T1000 (cell line): ENCODE results near the gene FRMD7.
"Not testable (repeated sequence)": the region's sequence is repeated elsewhere in the genome, so short reads cannot be mapped to it uniquely, and the experiment has no call there.

Experiments used
- DNase-seq: peaks from one replicate; lab custom pipeline; 2025; ENCODE audit warnings: mixed read lengths; lab: John Stamatoyannopoulos, UW

FRMD7 gene

DNA sequence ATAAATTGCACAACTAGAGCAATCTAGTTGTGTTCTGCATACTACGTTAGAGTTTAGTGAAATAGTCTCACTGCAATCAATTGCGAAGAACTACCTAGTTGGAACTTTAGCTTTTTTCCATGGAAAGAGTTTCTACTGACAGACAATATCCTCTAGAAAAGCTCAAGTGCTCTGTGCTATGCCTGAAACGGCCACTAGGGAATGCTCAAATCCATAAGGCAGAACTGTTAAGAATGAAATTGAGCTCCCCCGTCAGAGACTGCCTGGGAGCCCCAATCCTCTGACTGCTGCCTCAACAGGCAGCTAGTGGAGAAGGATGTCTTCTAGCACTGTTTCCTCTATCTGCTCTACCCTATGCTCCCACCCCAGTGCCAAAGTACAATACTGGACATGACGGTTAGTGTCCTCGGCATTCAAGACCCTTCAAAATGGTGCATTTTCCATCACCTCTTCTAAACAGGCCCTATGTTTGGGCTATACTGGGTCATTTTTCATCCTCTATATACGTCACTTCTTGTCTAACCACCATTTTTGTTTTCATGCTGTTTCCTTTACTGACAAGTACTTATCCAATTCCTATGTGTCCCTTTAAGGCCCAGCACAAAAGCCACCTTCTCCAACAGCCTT, 35.3 kb downstream of the FRMD7 start:
- DNase-seq, result no peak

DNA sequence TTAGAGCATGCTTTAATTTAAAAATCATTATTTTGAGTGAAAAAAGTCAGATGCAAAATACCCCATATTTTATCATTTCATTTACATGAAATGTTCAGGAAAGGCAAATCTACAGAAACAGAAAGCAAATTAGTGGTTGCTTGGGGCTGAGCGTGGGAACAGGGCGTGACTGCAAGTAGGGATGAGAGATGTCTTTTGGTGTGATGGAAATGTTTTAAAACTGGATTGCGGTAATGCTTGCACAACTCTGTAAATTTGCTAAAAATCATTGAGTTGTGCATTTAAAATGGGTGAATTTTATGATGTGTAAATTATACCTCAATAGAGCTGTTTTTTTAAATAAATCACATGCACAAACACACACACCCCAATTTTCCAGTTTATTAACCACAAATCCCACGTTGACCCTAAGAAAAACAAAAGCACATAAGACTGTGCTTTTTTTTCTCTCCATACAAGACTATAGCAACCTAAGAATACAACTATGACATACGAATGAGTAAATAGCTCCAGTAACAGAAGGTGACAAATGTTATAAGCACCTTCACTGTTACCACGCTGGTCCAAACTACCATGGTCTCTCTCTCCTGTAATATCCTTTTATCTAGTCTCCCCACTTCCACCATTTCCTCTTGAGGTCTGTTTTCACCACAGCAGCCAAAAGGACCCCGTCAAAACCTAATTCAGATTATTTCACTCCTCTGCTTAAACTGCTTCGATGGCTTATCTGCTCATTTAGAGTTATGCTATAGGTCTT, 37.2 kb downstream of the FRMD7 start:
- no peak for DNase-seq

DNA sequence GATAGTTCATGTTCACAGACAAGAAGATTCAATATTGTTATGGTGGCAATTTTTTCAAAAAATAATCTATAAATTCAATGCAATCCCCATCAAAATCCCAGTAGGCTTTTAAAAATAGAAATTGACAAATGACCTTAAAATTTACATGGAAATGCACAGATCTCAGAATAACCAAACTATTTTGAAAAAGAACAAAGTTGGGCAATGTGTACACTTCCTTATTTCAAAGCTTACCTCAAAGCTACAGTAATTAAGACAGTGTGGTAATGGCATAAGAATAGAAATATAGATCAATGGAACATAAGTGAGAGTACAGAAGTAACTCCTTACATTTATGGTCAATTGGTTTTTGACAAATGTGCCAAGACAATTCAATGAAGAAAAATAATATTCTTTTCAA, 39.0 kb downstream of the FRMD7 start:
- no peak for DNase-seq

DNA sequence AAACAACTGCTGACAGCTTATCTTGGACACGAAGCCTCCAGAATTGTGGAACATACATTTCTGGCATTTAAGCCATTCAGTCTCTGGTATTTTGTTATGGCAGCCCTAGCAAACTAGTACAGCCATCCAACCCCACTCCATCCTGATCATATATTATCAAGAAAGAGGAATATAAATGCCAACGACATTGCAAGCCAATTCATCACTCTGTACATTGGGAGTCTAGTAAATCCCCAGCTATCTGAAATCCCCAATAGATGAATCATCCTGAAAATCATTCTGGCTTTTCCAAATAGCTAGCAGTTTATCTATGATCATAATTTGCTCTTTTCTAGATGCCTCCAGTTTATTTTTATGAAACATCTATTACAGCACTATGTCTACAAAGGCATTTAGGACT, 41.1 kb downstream of the FRMD7 start:
- DNase-seq, result no peak

DNA sequence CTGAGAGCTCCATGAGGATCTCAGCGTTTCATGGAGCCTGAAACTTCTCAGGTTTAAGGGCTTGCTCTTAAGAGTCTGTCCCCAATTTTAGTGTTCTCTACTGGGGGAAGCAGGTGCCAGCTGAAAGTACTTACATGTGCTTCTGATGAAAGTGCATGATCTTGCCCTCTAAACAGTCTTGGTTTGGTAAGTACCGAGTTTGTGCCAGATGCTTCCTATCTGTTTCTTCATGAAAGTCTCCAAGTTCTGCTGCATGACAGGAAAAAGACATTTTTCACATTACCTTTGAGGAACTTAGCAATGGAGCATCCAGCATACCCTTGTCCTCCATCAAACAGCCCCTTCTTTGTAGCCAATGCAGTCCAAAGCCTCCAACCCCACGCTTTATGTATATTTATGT, 42.0 kb downstream of the FRMD7 start:
- no peak for DNase-seq

DNA sequence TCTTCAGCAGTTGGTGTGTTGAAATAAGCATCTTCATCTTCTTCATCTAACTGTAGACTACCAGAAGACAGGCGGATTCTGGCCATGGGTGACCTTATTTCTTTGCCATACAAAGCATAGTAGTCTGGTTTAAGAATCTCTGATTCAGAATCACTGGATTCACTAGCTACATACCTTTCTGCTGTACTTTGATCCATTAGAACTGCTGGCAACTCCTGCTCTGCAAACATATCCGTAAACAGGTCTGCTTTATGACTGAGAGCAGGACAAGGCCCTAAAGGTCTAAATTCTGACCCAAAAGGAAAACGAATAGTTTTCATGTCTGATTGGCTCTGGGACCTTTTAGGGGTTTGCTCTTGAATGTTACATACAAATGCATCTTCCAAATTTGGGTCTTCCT, 49.9 kb downstream of the FRMD7 start:
- no peak for DNase-seq

DNA sequence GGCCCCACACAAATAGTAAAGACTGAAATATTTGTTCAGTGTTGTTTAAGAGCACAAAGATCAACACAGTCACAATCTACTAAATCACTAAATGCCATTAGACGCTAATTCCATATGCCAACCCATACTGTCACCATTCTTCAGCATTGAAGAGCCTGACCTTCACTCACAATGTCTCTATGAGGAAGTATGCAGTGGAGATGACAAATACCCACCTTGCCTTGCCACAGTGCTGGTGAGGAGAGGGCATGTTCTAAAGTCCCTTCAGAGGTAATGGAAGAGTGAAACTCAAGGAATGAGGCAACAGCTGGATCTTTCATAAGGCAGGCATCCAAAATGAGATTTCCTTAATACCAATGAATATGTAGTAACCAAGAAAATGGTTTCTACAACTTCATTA, 50.4 kb downstream of the FRMD7 start:
- no peak for DNase-seq

DNA sequence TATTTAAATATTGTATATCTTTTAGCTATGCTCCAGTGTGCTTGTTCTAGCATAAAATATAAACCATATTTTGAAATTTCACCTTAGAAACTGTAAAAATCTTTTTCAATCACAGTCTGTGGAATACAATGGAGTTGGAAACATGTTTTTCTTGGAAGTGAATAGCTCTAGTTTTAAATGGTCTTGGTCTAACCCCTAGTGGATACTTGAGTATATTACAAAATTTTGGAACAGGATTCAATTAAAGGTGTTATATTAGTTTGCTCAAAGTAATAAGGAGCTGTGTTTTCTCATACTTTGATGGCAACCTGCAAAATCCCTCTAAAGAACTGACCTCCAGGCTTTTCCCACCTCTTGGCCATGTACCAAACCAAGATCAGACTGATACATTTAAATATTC, 56.6 kb downstream of the FRMD7 start:
- DNase-seq, result no peak

DNA sequence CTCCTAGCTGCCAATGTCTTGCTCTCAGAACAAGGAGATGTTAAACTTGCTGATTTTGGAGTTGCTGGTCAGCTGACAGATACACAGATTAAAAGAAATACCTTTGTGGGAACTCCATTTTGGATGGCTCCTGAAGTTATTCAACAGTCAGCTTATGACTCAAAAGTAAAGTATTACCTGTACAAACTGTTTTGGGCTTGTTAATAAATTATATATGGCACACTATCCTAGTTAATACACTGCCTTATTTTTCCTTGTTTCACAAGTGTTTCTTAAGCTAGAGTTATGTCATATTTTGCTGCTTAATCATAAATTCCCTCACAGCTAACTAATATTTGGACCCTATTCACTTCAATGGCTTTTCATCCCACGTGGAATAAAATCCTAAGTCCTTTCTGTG, 59.4 kb downstream of the FRMD7 start:
- no peak for DNase-seq

DNA sequence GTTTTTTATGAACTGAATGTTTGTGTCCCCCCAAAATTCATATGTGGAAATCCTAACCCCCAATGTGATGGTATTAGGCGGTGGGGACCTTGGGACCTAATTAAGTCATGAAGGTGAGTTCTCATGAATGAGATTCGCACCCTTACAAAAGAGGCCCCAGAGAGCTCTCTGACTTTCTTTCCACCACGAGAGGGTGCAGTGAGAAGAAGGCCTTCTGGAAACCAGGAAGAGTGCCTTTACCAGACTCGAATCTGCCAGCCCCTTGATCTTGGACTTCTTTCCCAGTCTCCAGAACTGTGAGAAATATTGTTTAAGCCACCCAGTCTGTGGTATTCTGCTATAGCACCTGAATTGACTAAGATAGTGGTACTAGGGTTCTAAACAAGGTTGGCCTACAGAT, 64.0 kb downstream of the FRMD7 start:
- DNase-seq, result no peak

DNA sequence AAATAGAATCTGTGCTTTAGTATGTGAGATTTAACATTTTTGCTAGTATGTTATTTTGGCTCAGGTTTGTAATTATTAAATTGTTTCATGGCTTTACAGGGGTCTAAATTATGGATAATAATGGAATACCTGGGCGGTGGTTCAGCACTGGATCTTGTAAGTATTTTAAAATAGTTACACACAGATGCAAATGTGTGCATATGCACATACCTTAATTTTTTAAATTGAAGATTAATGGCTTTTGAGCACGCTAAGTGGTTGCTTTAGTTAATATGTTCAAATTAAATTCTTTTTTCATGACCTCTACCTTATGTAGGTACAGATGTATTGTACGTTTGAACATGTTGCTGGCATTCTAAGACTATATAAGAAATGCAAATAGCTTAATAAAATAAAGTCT, 64.5 kb downstream of the FRMD7 start:
- no peak for DNase-seq

DNA sequence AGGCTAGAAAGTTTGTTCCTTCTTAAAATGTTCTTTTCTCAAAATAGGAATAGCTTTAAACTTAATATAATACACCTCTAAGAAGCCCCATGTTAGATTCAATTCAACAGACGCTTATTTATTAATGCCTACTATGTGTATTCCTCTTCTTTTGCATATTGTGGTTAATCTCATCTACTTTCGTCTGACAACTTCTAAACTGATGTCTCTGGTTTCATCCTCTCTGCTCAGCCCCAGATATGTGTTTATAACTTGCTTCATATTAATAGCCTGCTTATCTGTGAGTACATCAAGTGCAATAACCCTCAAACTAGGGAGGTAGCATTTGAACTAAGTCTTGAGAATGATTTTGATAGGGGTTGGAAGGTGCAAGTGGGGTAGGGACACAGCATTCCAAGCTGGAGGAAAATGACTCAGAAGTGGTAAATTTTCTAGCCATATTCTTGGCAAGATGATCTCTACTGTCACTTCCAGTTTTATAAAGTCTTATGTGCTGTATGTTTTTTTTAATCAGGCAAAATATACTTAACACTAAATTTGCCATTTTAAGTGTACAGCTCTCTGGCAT, 67.8 kb downstream of the FRMD7 start:
- DNase-seq, result no peak

DNA sequence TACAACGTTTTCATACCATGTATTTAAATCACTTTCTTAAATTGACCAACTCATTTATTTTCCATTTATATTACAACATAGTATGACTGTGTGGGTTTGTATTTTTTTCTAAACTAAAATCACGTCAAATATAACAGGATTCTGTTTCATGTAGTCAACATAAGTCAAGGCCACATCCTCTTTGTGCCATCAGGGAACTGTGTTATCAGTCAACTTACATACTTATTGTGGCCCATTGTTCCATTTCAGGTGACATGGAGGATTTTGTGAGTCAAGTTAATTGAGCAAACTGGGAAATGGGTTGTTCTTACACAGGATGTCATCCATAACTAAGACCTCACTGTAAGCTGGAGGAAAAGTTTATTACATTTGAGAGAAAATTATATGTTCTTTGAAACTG, 68.8 kb downstream of the FRMD7 start:
- DNase-seq, result no peak

DNA sequence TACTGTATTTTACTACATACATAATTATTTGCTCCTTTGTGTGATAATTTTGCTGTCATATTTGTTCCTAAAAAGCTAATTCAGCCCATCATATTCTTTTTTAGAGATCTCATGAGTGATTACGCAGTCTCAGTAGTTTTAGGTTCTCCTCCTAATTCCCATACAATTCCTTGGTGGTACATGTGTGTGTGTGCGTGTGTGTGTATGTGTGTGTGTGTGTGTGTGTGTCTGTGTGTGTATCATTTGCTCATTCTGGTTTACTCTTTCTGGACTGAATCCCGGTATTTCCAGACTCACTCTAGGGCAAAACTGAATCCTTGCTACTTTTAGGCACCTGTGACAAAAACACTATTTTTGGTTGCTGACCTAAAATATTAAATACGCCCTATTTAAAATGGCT, 69.8 kb downstream of the FRMD7 start:
- DNase-seq, result no peak

DNA sequence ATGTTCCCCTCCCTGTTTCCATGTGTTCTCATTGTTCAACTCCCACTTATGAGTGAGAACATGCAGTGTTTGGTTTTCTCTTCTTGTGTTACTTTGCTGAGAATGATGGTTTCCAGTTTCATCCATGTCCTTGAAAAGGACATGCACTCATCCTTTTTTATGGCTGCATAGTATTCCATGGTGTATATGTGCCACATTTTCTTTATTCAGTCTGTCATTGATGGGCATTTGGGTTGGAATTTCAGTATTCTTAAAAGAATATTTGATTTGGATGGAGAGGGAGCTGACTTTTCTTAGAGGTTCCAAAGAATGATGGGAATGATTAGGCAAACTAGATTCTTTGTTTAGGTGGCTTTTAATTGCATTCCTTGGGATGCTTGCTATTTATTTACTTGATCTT, 76.0 kb downstream of the FRMD7 start:
- not testable (repeated sequence) for DNase-seq

DNA sequence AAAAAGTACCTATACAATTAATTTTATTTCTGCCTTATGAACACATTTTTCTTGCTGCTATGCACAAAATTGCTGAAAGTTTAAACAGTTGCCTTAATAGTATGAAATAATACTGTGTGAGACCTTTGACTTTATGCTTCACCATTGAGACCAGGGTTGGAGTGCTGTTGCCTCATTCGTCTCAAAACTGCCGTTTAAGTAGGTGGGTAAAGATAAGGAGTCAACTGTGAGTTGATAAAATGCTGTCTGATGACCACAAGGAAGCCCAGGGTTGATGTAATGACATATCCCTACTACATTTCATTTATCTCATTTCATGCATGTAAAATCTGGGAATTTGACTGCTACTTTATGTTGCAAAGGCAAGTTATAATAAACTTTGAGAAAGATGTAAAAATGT, 81.3 kb downstream of the FRMD7 start:
- no peak for DNase-seq

DNA sequence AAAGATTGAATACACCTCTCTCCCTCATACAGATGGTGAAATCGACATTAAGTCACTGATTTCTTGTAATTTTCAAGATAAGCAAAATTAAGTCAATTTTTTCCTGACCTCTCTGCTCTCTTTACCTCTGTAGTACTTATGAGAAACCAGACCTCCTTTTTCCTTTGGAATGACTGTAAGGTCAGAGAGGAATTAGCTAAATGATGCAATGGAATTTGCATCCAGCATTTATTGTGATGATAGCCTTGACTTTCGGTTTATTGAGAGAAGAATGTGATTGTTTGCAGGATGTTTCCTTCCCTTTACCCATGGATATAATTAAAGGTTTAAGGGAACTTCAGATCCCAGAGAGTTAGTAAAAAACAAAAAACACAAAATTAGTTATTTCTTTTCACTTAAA, 82.4 kb downstream of the FRMD7 start:
- no peak for DNase-seq

DNA sequence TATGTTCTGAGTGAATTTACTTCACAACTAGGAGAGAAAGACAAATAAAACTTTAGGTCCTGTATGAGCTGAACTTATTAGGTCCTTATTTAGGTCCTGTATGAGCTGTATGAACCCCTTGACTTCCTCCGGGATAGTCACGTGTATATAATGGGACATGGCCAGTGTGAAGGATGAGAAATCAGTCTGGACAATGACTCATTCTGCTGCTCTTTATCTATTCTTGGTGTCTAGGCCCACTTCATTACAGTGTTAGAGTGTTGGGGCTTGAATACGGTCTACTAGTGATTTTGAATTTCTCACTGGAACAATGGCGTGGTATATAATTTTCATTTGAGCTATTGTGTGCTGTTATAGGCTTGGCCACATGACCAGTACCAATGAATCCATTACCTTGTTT, 82.9 kb downstream of the FRMD7 start:
- DNase-seq, result no peak

DNA sequence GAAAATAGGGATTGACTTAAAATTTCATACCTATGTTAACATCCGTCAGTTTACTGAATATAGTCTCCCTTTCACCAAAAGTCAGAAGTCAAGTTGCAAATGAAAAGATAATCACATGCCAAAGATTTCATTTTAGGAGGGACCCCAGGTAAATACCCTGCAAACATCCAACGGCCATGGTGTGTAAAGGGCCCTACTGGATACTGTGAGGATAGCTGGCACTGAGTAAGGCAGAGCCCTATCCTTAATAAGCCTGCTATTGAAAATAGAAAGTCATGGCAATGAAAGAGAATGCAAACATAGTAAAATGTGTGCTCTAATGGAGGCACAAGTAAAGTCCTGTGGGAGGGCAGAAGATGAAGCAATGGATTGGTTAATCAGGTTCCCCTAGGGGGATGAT, 83.8 kb downstream of the FRMD7 start:
- DNase-seq, result no peak

DNA sequence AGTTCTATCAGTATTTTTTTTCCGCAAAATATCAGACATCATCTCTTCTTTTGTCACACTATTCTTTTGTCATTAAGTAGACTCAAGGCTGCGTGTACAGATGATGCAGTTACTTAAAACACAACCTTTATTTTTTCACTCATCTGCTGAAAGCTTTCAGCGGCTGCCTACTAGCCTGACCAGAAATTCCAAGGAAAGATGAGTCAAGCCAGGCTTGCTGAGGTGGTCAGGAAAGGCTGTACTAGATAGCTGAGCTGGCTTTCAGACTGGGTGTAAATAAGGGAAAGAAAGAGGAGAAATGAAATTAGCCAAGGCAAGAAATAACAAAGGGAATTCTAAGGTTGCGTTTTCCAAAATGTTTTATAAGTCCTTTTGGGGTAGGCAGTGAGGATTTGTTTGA, 86.8 kb downstream of the FRMD7 start:
- no peak for DNase-seq

DNA sequence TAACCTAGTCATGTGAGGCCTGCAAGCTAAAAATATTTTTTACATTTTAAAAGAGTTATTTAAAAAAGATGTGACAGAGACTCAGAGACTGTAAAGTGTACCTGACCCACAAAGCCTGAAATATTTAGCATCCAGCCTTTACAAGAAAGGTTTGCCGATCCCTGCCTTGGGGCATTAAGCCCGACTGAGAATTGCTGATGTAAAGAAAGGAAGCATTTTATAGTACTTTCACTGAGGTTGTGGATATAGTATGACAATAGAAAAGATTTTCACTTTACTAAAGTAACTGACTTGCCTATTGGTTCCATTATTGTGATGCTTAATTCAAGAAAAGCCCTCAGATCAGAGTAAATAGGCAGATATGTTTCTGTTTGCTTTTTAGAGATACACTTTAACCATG, 87.8 kb downstream of the FRMD7 start:
- no peak for DNase-seq

DNA sequence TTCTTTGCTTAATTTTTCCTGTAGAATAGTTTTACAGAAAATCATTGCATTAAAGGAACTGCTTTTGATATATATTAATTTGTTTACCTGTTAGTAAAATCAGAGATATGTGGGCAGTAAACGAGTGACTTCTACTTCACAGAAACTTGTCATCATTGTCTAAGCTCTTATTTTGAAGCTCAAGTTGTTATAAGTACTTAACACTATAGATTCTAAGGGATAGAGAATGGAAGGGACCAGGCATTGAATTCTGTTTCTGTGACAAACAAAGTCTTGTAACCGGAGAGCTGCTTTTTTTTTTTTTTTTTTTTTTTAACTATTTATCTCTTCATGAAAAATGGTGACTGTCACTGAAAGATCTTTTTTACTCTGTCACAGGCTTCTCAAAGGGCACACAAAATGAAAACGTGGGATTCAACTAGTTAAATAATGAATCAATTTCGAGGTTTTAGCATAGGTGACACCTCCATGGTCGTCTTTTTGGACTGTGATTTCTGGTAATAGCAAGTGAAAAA, 90.3 kb downstream of the FRMD7 start:
- DNase-seq, result no peak

DNA sequence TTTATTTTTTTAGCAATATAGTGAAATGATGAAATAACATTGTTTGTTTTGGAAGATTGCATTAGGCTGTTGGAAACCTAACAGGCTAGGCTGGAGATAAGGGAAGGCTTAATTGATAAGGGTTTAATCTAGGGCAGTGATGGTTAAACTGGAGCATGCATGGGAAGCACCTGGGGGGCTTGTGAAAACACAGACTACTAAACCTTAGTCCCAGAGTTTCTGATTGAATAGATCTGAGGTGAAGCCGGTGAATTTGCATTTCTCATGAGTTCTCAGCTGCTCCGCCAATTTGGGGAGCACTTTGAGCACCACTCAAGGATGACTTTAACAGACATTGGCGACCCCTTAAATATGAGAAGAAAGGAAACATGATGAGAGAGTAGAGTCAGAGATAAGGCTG, 93.2 kb downstream of the FRMD7 start:
- no peak for DNase-seq

DNA sequence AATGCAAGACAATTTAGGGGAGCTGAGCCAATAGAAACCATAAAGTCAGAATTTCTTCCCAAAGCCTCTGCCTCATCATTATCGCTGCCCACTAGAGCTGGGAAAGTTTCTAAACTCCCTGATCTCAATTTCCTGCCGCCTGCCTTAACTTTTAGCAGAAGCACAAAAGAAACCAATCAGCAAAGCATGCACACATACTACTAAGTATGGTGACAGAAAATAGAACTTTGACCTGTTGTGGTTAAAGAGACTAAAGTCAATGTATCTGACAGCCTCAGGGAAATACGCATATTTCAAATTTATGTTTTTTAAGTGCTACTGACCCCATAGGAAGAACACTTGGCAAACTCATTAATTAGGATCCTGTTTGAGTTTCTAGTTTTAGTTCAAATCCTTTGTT, 94.7 kb downstream of the FRMD7 start:
- DNase-seq, result no peak
